Peyer's patch (tissue), 4 donors: ENCODE measurements around the gene ZDHHC19.

ENCODE experiments used
- CTCF ChIP-seq, 6 experiments: fragments of 450-650 bp in 4 of 6; fragments of 200-600 bp in 2 of 6; sonication (generic) in 1 of 6; IDR thresholded peaks; one replicate each; pipeline ENCODE4 v1.5.1; 2017 to 2019; ENCODE audit warnings: antibody characterized with exemption in 6 of 6, mild to moderate bottlenecking in 3 of 6, moderate library complexity in 1 of 6
- POLR2A ChIP-seq, 2 donors: fragments of 450-650 bp; IDR thresholded peaks; one replicate each; pipeline ENCODE4 v1.5.1; 2017; ENCODE audit warnings: antibody characterized with exemption in 2 of 2, mild to moderate bottlenecking in 2 of 2, moderate library complexity in 2 of 2

- TF ChIP-seq CTCF (IDR thresholded peaks at IDR 0.05), result no peak
- no peak for TF ChIP-seq POLR2A (IDR thresholded peaks at IDR 0.05)
Measured at GRCh38 chr3:196169836-196170240, 41.4 kb downstream of the ZDHHC19 start.
